IPS-20b (cell line): Measurements from ENCODE around the gene ASTN1.

Source experiments
- H3K27ac ChIP-seq: one replicate; pipeline ENCODE4 v1.5.1; 2013; ENCODE audit warnings: low read length
- H3K27me3 ChIP-seq: 2 replicates; pipeline ENCODE4 v1.6.1; 2013; ENCODE audit warnings: mild to moderate bottlenecking, low read length, inconsistent platforms; ENCODE audit not compliant: insufficient read depth
- H3K36me3 ChIP-seq: 2 replicates; pipeline ENCODE4 v1.6.1; 2013; ENCODE audit warnings: low read depth, mild to moderate bottlenecking, inconsistent platforms, low read length, moderate library complexity; ENCODE audit not compliant: insufficient read depth
- H3K4me1 ChIP-seq: 2 replicates; pipeline ENCODE4 v1.6.1; 2013; ENCODE audit warnings: mild to moderate bottlenecking, control low read depth, inconsistent platforms, low read length, moderate library complexity; ENCODE audit not compliant: insufficient read depth
- H3K4me3 ChIP-seq: 2 replicates; pipeline ENCODE4 v1.5.1; 2013; ENCODE audit warnings: mild to moderate bottlenecking, low read length, inconsistent platforms
- H3K9ac ChIP-seq: 2 replicates; pipeline ENCODE4 v1.6.1; 2013; ENCODE audit warnings: low read depth, mild to moderate bottlenecking, inconsistent platforms, low read length, moderate library complexity
- H3K9me3 ChIP-seq: 2 replicates; pipeline ENCODE4 v1.6.1; 2013; ENCODE audit warnings: mild to moderate bottlenecking, low read depth, low read length, inconsistent platforms; ENCODE audit not compliant: insufficient read depth

Gene ASTN1

GRCh38 chr1:177164380-177165068 lies at the start of gene ASTN1:
TSS of gene ASTN1 (minus strand) at chr1:177164712. CDS start at chr1:177164676, 36 bp downstream.
- H3K4me3 ChIP-seq: peak within 1 kb of the TSS; percentile 84
- H3K36me3 ChIP-seq: no peaks in the 10 kb centered on the region
- H3K9ac ChIP-seq: peak within 1 kb of the TSS; percentile 77; the same call in 1 of the 2 replicates
- H3K27ac ChIP-seq: no peak within 1 kb of the TSS
- H3K9me3 ChIP-seq: no peaks in the 10 kb centered on the region
- no peaks in the 10 kb centered on the region; the same call in 1 of the 2 replicates for H3K4me1 ChIP-seq
- peaks cover 84% of the 10 kb centered on the region for H3K27me3 ChIP-seq

- Histone ChIP-seq H3K9ac (no peak overlapping the region), H3K9me3 (no peaks in the 10 kb centered on the region), H3K27ac (no peak overlapping the region), H3K36me3 (no peaks in the 10 kb centered on the region), H3K27me3 (peaks cover 43% of the 10 kb centered on the region), H3K4me3 (no peak overlapping the region), H3K4me1 (no peaks in the 10 kb centered on the region)
Measured at GRCh38 chr1:177211231-177211630, 46.7 kb upstream of the ASTN1 start.

GRCh38 chr1:177210071-177210470 lies 45.6 kb upstream of the ASTN1 start:
- Histone ChIP-seq H3K9ac (no peak overlapping the region), H3K4me1 (no peaks in the 10 kb centered on the region), H3K4me3 (no peak overlapping the region)

GRCh38 chr1:177209357-177209756 lies 44.8 kb upstream of the ASTN1 start:
- no peaks in the 10 kb centered on the region for H3K36me3 ChIP-seq
- no peak overlapping the region for H3K4me3 ChIP-seq
- no peak overlapping the region for H3K27ac ChIP-seq
- no peaks in the 10 kb centered on the region for H3K9me3 ChIP-seq
- no peaks in the 10 kb centered on the region for H3K4me1 ChIP-seq
- H3K27me3 ChIP-seq: peaks cover 43% of the 10 kb centered on the region
- no peak overlapping the region for H3K9ac ChIP-seq

More at GRCh38 chr1:177210071-177210470, 45.6 kb upstream of the ASTN1 start:
- no peak overlapping the region for H3K27ac ChIP-seq
- H3K27me3 ChIP-seq: peaks cover 43% of the 10 kb centered on the region
- no peaks in the 10 kb centered on the region for H3K9me3 ChIP-seq
- no peaks in the 10 kb centered on the region for H3K36me3 ChIP-seq

- peaks cover 43% of the 10 kb centered on the region for H3K27me3 ChIP-seq
- no peaks in the 10 kb centered on the region for H3K36me3 ChIP-seq
- H3K9ac ChIP-seq: no peak overlapping the region
- H3K4me1 ChIP-seq: no peaks in the 10 kb centered on the region
- no peak overlapping the region for H3K27ac ChIP-seq
- H3K4me3 ChIP-seq: no peak overlapping the region
- no peaks in the 10 kb centered on the region for H3K9me3 ChIP-seq
Measured at GRCh38 chr1:177208920-177209319, 44.4 kb upstream of the ASTN1 start.

GRCh38 chr1:177206831-177207355 lies 42.4 kb upstream of the ASTN1 start:
- Histone ChIP-seq H3K4me1 (no peaks in the 10 kb centered on the region), H3K36me3 (no peaks in the 10 kb centered on the region), H3K4me3 (no peak overlapping the region), H3K27ac (no peak overlapping the region), H3K27me3 (peaks cover 43% of the 10 kb centered on the region), H3K9me3 (no peaks in the 10 kb centered on the region), H3K9ac (no peak overlapping the region)

- Histone ChIP-seq H3K4me3 (no peak overlapping the region), H3K36me3 (no peaks in the 10 kb centered on the region), H3K4me1 (no peaks in the 10 kb centered on the region), H3K27ac (no peak overlapping the region), H3K9ac (no peak overlapping the region), H3K27me3 (no peaks in the 10 kb centered on the region), H3K9me3 (no peaks in the 10 kb centered on the region)
Measured at GRCh38 chr1:177200290-177200689, 35.8 kb upstream of the ASTN1 start.

- H3K9me3 ChIP-seq: no peaks in the 10 kb centered on the region
- H3K9ac ChIP-seq: no peak overlapping the region
- no peaks in the 10 kb centered on the region for H3K27me3 ChIP-seq
- no peaks in the 10 kb centered on the region for H3K4me1 ChIP-seq
- H3K27ac ChIP-seq: no peak overlapping the region
- H3K36me3 ChIP-seq: no peaks in the 10 kb centered on the region
- no peak overlapping the region for H3K4me3 ChIP-seq
Measured at GRCh38 chr1:177198243-177198642, 33.7 kb upstream of the ASTN1 start.

GRCh38 chr1:177190308-177190970 lies 25.9 kb upstream of the ASTN1 start:
- no peaks in the 10 kb centered on the region for H3K36me3 ChIP-seq
- no peaks in the 10 kb centered on the region for H3K9me3 ChIP-seq
- H3K4me1 ChIP-seq: no peaks in the 10 kb centered on the region
- no peak overlapping the region for H3K27ac ChIP-seq
- no peak overlapping the region for H3K4me3 ChIP-seq
- no peaks in the 10 kb centered on the region; the same call in 1 of the 2 replicates for H3K27me3 ChIP-seq
- no peak overlapping the region for H3K9ac ChIP-seq

- no peak overlapping the region for H3K9ac ChIP-seq
- H3K27me3 ChIP-seq: no peaks in the 10 kb centered on the region
- H3K4me1 ChIP-seq: peaks cover 4% of the 10 kb centered on the region; the same call in 1 of the 2 replicates
- H3K36me3 ChIP-seq: no peaks in the 10 kb centered on the region
- no peak overlapping the region for H3K27ac ChIP-seq
- H3K9me3 ChIP-seq: no peaks in the 10 kb centered on the region
- H3K4me3 ChIP-seq: no peak overlapping the region
Measured at GRCh38 chr1:177186639-177187038, 22.1 kb upstream of the ASTN1 start.

GRCh38 chr1:177185209-177185608 lies 20.7 kb upstream of the ASTN1 start:
- Histone ChIP-seq H3K9me3 (no peaks in the 10 kb centered on the region), H3K4me1 (peaks cover 4% of the 10 kb centered on the region; the same call in 1 of the 2 replicates), H3K9ac (no peak overlapping the region), H3K27me3 (peaks cover 14% of the 10 kb centered on the region), H3K27ac (no peak overlapping the region), H3K36me3 (no peaks in the 10 kb centered on the region), H3K4me3 (no peak overlapping the region)

- Histone ChIP-seq H3K4me3 (no peak overlapping the region), H3K4me1 (peaks cover 4% of the 10 kb centered on the region; the same call in 1 of the 2 replicates), H3K9me3 (no peaks in the 10 kb centered on the region), H3K9ac (no peak overlapping the region), H3K27ac (no peak overlapping the region), H3K27me3 (peaks cover 27% of the 10 kb centered on the region), H3K36me3 (no peaks in the 10 kb centered on the region)
Measured at GRCh38 chr1:177183836-177184235, 19.3 kb upstream of the ASTN1 start.
